GM18502 (cell line): ENCODE measurements around the gene NCOA7.

Source experiments
- ATAC-seq: cut with Tn5 transposase; IDR thresholded peaks from one replicate; pipeline ENCODE4 v1.9.1; 2021; ENCODE audit warnings: mild to moderate bottlenecking; ENCODE audit not compliant: unreplicated experiment, poor library complexity

The NCOA7 gene

GRCh38 chr6:125858427-125859320 lies 67.9 kb downstream of the NCOA7 start:
- ATAC-seq: peak; percentile 84

- ATAC-seq: no peak
Measured at GRCh38 chr6:125859727-125860126, 69.0 kb downstream of the NCOA7 start.

- no peak for ATAC-seq
Measured at GRCh38 chr6:125863023-125863422, 72.3 kb downstream of the NCOA7 start.

GRCh38 chr6:125865015-125865414 lies 74.3 kb downstream of the NCOA7 start:
- no peak for ATAC-seq

- ATAC-seq: no peak
Measured at GRCh38 chr6:125866433-125866832, 75.7 kb downstream of the NCOA7 start.

GRCh38 chr6:125867483-125867942 lies 76.8 kb downstream of the NCOA7 start:
- no peak for ATAC-seq

GRCh38 chr6:125868252-125868651 lies 77.5 kb downstream of the NCOA7 start:
- ATAC-seq: no peak

GRCh38 chr6:125868678-125869395 lies 78.1 kb downstream of the NCOA7 start:
- no peak for ATAC-seq

GRCh38 chr6:125869427-125869826 lies 78.7 kb downstream of the NCOA7 start:
- no peak for ATAC-seq

GRCh38 chr6:125871365-125871764 lies 80.6 kb downstream of the NCOA7 start:
- ATAC-seq: no peak

- ATAC-seq: no peak
Measured at GRCh38 chr6:125872259-125872921, 81.6 kb downstream of the NCOA7 start.

- no peak for ATAC-seq
Measured at GRCh38 chr6:125882243-125882642, 91.5 kb downstream of the NCOA7 start.

GRCh38 chr6:125884634-125885371 lies 94.0 kb downstream of the NCOA7 start:
- ATAC-seq: no peak

- no peak for ATAC-seq
Measured at GRCh38 chr6:125886021-125886420, 95.3 kb downstream of the NCOA7 start.

- ATAC-seq: no peak
Measured at GRCh38 chr6:125886914-125887313, 96.2 kb downstream of the NCOA7 start.

- ATAC-seq: no peak
Measured at GRCh38 chr6:125887372-125887771, 96.6 kb downstream of the NCOA7 start.

- no peak for ATAC-seq
Measured at GRCh38 chr6:125888989-125889656, 98.4 kb downstream of the NCOA7 start.

- no peak for ATAC-seq
Measured at GRCh38 chr6:125899726-125900182, 109.0 kb downstream of the NCOA7 start.

GRCh38 chr6:125904871-125905270 lies 114.1 kb downstream of the NCOA7 start:
- ATAC-seq: peak; percentile 77
